HG02571 (cell line): ENCODE data around the gene RAD51B.

ENCODE experiments used
- ATAC-seq: cut with Tn5 transposase; IDR thresholded peaks from one replicate; pipeline ENCODE4 v1.9.1; 2021; ENCODE audit warnings: mild to moderate bottlenecking, moderate library complexity; ENCODE audit not compliant: unreplicated experiment

The RAD51B gene

GRCh38 chr14:68262567-68262966 lies 443.0 kb downstream of the RAD51B start:
- ATAC-seq, result no peak

GRCh38 chr14:68263563-68264259 lies 444.1 kb downstream of the RAD51B start:
- ATAC-seq, result no peak

GRCh38 chr14:68264260-68264569 lies 444.6 kb downstream of the RAD51B start:
- ATAC-seq, result no peak

- no peak for ATAC-seq
These were observed 447.4 kb downstream of the RAD51B start for GRCh38 chr14:68266998-68267397.

GRCh38 chr14:68268197-68268596 lies 448.6 kb downstream of the RAD51B start:
- peak; percentile 63 for ATAC-seq

GRCh38 chr14:68268719-68269118 lies 449.1 kb downstream of the RAD51B start:
- ATAC-seq, result no peak

GRCh38 chr14:68269136-68269927 lies 449.8 kb downstream of the RAD51B start:
- ATAC-seq, result no peak

- no peak for ATAC-seq
These were observed 450.8 kb downstream of the RAD51B start for GRCh38 chr14:68270342-68270741.

GRCh38 chr14:68271913-68272391 lies 452.4 kb downstream of the RAD51B start:
- ATAC-seq, result no peak

GRCh38 chr14:68273413-68273812 lies 453.8 kb downstream of the RAD51B start:
- ATAC-seq, result no peak

- no peak for ATAC-seq
These were observed 455.1 kb downstream of the RAD51B start for GRCh38 chr14:68274725-68275124.

GRCh38 chr14:68278576-68279436 lies 459.2 kb downstream of the RAD51B start:
- no peak for ATAC-seq

GRCh38 chr14:68279437-68279720 lies 459.8 kb downstream of the RAD51B start:
- no peak for ATAC-seq

- no peak for ATAC-seq
These were observed 460.2 kb downstream of the RAD51B start for GRCh38 chr14:68279777-68280233.

GRCh38 chr14:68281497-68281896 lies 461.9 kb downstream of the RAD51B start:
- ATAC-seq, result no peak

- ATAC-seq, result no peak
These were observed 463.1 kb downstream of the RAD51B start for GRCh38 chr14:68282479-68283377.

- no peak for ATAC-seq
These were observed 464.0 kb downstream of the RAD51B start for GRCh38 chr14:68283378-68284123.

- no peak for ATAC-seq
These were observed 464.8 kb downstream of the RAD51B start for GRCh38 chr14:68284333-68284732.

GRCh38 chr14:68284834-68285233 lies 465.3 kb downstream of the RAD51B start:
- ATAC-seq, result no peak
